IPS-15b (cell line): Measurements from ENCODE around the gene NKX6-2.
"Not testable (repeated sequence)": the region's sequence is repeated elsewhere in the genome, so short reads cannot be mapped to it uniquely, and the experiment has no call there.

Source experiments
- H3K27me3 ChIP-seq: one replicate; pipeline ENCODE4 v1.6.1; 2013; ENCODE audit warnings: low read length; ENCODE audit not compliant: control insufficient read depth, insufficient read depth
- H3K36me3 ChIP-seq: one replicate; pipeline ENCODE4 v1.6.1; 2013; ENCODE audit warnings: low read length; ENCODE audit not compliant: control insufficient read depth, insufficient read depth
- H3K4me1 ChIP-seq: one replicate; pipeline ENCODE4 v1.6.1; 2013; ENCODE audit warnings: mild to moderate bottlenecking, low read length; ENCODE audit not compliant: control insufficient read depth, insufficient read depth
- H3K4me3 ChIP-seq: one replicate; pipeline ENCODE4 v1.5.1; 2013; ENCODE audit warnings: low read depth, low read length
- H3K9ac ChIP-seq: one replicate; pipeline ENCODE4 v1.6.1; 2013; ENCODE audit warnings: low read depth, mild to moderate bottlenecking, low read length
- H3K9me3 ChIP-seq: one replicate; pipeline ENCODE4 v1.6.1; 2013; ENCODE audit warnings: mild to moderate bottlenecking, low read length; ENCODE audit not compliant: control insufficient read depth, insufficient read depth

Gene NKX6-2

GRCh38 chr10:132792099-132792498 is 6.2 kb upstream of the NKX6-2 start:
- H3K4me1 ChIP-seq, H3K9me3 ChIP-seq, H3K9ac ChIP-seq, H3K4me3 ChIP-seq, H3K36me3 ChIP-seq: not testable (repeated sequence)
- H3K27me3 ChIP-seq: peaks cover 18% of the 10 kb centered on the region

- Histone ChIP-seq H3K9me3 (no peaks in the 10 kb centered on the region), H3K36me3 (no peaks in the 10 kb centered on the region), H3K4me3 (no peak overlapping the region), H3K9ac (no peak overlapping the region), H3K27me3 (peaks cover 27% of the 10 kb centered on the region), H3K4me1 (no peaks in the 10 kb centered on the region)
Observed at GRCh38 chr10:132790934-132791829, 5.2 kb upstream of the NKX6-2 start.

- Histone ChIP-seq H3K27me3 (peaks cover 28% of the 10 kb centered on the region), H3K9me3 (no peaks in the 10 kb centered on the region), H3K4me3 (no peak overlapping the region), H3K36me3 (no peaks in the 10 kb centered on the region), H3K9ac (no peak overlapping the region), H3K4me1 (no peaks in the 10 kb centered on the region)
Observed at GRCh38 chr10:132790470-132790869, 4.5 kb upstream of the NKX6-2 start.

GRCh38 chr10:132789659-132790148 is 3.8 kb upstream of the NKX6-2 start:
- H3K4me3 ChIP-seq: no peak overlapping the region
- no peak overlapping the region for H3K9ac ChIP-seq
- H3K9me3 ChIP-seq: no peaks in the 10 kb centered on the region
- H3K36me3 ChIP-seq: no peaks in the 10 kb centered on the region
- H3K4me1 ChIP-seq: no peaks in the 10 kb centered on the region
- peaks cover 32% of the 10 kb centered on the region for H3K27me3 ChIP-seq

- Histone ChIP-seq H3K9ac (no peak overlapping the region), H3K36me3 (no peaks in the 10 kb centered on the region), H3K4me1 (no peaks in the 10 kb centered on the region), H3K27me3 (peaks cover 39% of the 10 kb centered on the region), H3K9me3 (no peaks in the 10 kb centered on the region), H3K4me3 (no peak overlapping the region)
Observed at GRCh38 chr10:132788831-132789219, 2.9 kb upstream of the NKX6-2 start.

- Histone ChIP-seq H3K9me3 (no peaks in the 10 kb centered on the region), H3K4me3 (peak overlapping the region; percentile 32), H3K4me1 (peaks cover 3% of the 10 kb centered on the region)
Observed at GRCh38 chr10:132788180-132788830, 2.4 kb upstream of the NKX6-2 start.

GRCh38 chr10:132787495-132788179 is 1.7 kb upstream of the NKX6-2 start:
- no peaks in the 10 kb centered on the region for H3K9me3 ChIP-seq
- H3K27me3 ChIP-seq: peaks cover 51% of the 10 kb centered on the region
- H3K4me3 ChIP-seq: peak overlapping the region; percentile 8
- H3K4me1 ChIP-seq: peaks cover 4% of the 10 kb centered on the region
- no peaks in the 10 kb centered on the region for H3K36me3 ChIP-seq
- no peak overlapping the region for H3K9ac ChIP-seq

More at GRCh38 chr10:132788180-132788830, 2.4 kb upstream of the NKX6-2 start:
- Histone ChIP-seq H3K9ac (no peak overlapping the region), H3K36me3 (no peaks in the 10 kb centered on the region), H3K27me3 (peaks cover 44% of the 10 kb centered on the region)

- Histone ChIP-seq H3K27me3 (peaks cover 53% of the 10 kb centered on the region), H3K4me1 (peaks cover 4% of the 10 kb centered on the region), H3K4me3 (peak overlapping the region; percentile 8), H3K9ac (no peak overlapping the region), H3K9me3 (no peaks in the 10 kb centered on the region), H3K36me3 (no peaks in the 10 kb centered on the region)
Observed at GRCh38 chr10:132786884-132787494, 1.0 kb upstream of the NKX6-2 start.

GRCh38 chr10:132786476-132786883 is 533 bp upstream of the NKX6-2 start:
- peaks cover 4% of the 10 kb centered on the region for H3K4me1 ChIP-seq
- no peaks in the 10 kb centered on the region for H3K9me3 ChIP-seq
- H3K36me3 ChIP-seq: no peaks in the 10 kb centered on the region
- no peak overlapping the region for H3K9ac ChIP-seq
- peaks cover 53% of the 10 kb centered on the region for H3K27me3 ChIP-seq
- H3K4me3 ChIP-seq: no peak overlapping the region

GRCh38 chr10:132784866-132785722 is 853 bp downstream of the NKX6-2 start:
- no peak overlapping the region for H3K4me3 ChIP-seq
- peaks cover 51% of the 10 kb centered on the region for H3K27me3 ChIP-seq
- H3K36me3 ChIP-seq: no peaks in the 10 kb centered on the region
- H3K9me3 ChIP-seq: no peaks in the 10 kb centered on the region
- peaks cover 4% of the 10 kb centered on the region for H3K4me1 ChIP-seq
- H3K9ac ChIP-seq: no peak overlapping the region
